H1 (cell line): ENCODE results near the gene SUSD1. TPM values are rescaled to one million over a fixed set of nuclear protein-coding genes. Genes with fewer than 3 reads are reported as not detected.

ENCODE experiments used
- CBX8 ChIP-seq: fragments of 300-800, 300-1000 bp; sonication (generic); IDR thresholded peaks from 2 replicates; pipeline ENCODE4 v1.7.1; 2016; ENCODE audit warnings: low read depth, low read length, borderline replicate concordance
- JUND ChIP-seq: IDR thresholded peaks from 2 replicates; pipeline ENCODE4 v1.6.1; 2011; ENCODE audit warnings: mild to moderate bottlenecking, improper control_type of control experiment, low read length
- TBP ChIP-seq: IDR thresholded peaks from 2 replicates; pipeline ENCODE4 v1.6.1; 2011; ENCODE audit warnings: low read depth, low read length, improper control_type of control experiment
- TCF12 ChIP-seq: IDR thresholded peaks from 2 replicates; pipeline ENCODE4 v1.6.1; 2011; ENCODE audit warnings: low read depth, mild to moderate bottlenecking, low read length
- polyA plus RNA-seq, 7 experiments: library from polyadenylated mRNA; depleted of rRNA in 3 of 7; stranded (reverse) in 5 of 7; unstranded in 2 of 7; fragments of >200 nt in 5 of 7; fragments of 200-250 nt in 2 of 7; gene quantifications; 1 replicate in 5 of 7; 2 replicates in 1 of 7; 4 replicates in 1 of 7; pipeline versions ENCODE4 v1.2.1 to v1.2.3, GENCODE V29; 2011 to 2013; ENCODE audit warnings: missing spikeins in 2 of 7, mixed read lengths in 2 of 7
- total RNA-seq: library from RNA; stranded (reverse); fragmentation: NEBNext Ultra II Directional; extraction: Animal tissue kit (Norgen Biotek cat#: 25700); gene quantifications from 2 replicates; pipeline ENCODE4 v1.2.1, GENCODE V29; 2021

Gene SUSD1
- total and polyA plus RNA-seq, 2 of the 8 experiments (the other 6 are each of a cell fraction or from before 2014, with no cell fraction given), result 2.8 to 7.2 TPM

DNA sequence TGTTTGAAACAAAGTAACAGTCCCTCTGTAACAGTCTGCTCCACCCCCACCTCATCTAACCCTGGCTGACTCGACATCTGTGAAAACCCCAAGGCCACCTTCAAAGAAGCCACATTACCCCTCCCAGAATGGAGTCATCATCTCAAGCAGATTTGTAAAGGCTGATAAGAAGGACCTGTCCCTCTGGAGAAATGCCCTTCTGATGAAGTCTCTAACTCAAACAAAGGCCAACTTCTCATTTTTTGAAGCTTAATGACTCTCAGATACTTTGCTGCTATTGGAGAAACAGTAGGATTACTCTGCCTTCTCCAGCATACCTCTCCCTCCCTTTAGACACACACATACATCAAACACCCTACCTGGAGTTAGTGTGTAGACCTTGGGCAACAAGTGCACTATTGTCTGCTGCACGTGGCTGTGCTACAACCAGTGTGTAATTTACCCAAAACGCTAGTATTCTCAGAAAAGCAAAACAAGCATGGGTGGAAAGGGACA is 5.3 kb upstream of the SUSD1 start (continued):
- no peak for TF ChIP-seq CBX8
- TF ChIP-seq TBP, result no peak
- TF ChIP-seq TCF12, result no peak
- TF ChIP-seq JUND, result no peak
